ENCODE measurements around the gene MSH5. TPM values are rescaled to one million over a fixed set of nuclear protein-coding genes. Genes with fewer than 3 reads are reported as not detected.

Gene MSH5
- total and polyA plus RNA-seq, 9 of the 15 experiments (the other 6 are each of a cell fraction or from before 2014, with no cell fraction given): 12.5 to 104 (median 46.6) TPM

DNA sequence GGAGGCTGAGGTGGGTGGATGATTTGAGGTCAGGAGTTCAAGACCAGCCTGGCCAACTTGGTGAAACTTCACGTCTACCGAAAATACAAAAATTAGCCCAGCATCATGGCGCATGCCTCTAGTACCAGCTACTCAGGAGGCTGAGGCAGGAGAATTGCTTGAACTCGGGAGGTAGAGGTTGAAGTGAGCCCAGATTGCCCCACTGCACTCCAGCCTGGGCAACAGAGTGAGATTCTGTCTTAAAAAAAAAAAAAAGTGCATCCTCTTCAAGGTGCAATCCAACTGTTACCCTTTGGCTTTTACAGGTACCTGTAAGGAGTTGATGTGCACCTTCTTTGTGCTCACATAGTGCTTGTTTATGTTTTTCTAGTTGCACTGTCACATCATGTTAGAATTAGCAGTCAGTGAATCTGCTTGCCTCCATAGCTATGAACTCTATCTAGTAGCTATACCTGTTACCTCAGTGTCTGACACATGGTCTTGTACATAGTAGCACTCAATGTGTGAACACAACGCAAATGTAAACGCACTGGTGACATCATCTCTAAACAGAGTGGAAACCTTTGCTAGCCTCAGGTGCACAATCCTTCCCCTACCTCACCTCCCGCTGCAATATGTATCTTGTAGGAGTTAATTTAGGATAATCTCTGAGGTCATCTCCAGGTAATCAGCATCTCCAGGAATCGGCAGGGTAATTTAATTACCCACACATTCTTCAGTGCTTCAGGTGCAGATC, 9.7 kb downstream of the MSH5 start:
- Histone ChIP-seq H3K4me1 (replicated peaks in 1 of 2; ENCODE audit: control insufficient read depth in 2 of 2, insufficient read depth in 2 of 2, low read length in 2 of 2) (peaks cover 9 to 18% of the 10 kb centered on the region in 2 experiments), H4K20me1 (replicated peaks; ENCODE audit: control insufficient read depth, insufficient read depth, low read length) (no peaks in the 10 kb centered on the region), H3K27ac (ENCODE audit: extremely low read depth, low read depth, low read length) (peak overlapping the region; percentile 37; the same call in 1 of the 3 replicates), H3K9me1 (ENCODE audit: control insufficient read depth, insufficient read depth, low read length) (peaks cover 4% of the 10 kb centered on the region), H3K4me3 (no peak overlapping the region), H3K4me2 (ENCODE audit: insufficient read depth, low read length) (no peak overlapping the region), H3K9ac (ENCODE audit: insufficient read depth in 1 of 2, low read depth in 2 of 2, low read length in 2 of 2) (peak overlapping the region in 1 of 2 experiments; percentile 3; a peak in 2 of 4 replicates), H3K27me3 (ENCODE audit: control insufficient read depth in 2 of 2, insufficient read depth in 2 of 2, low read length in 2 of 2) (no peaks in the 10 kb centered on the region), H2AFZ (ENCODE audit: low read depth, low read length) (no peak overlapping the region), H3K79me2 (ENCODE audit: control insufficient read depth, insufficient read depth, low read length) (no peaks in the 10 kb centered on the region), H3K36me3 (ENCODE audit: control insufficient read depth, insufficient read depth, low read length) (peaks cover 43% of the 10 kb centered on the region), H3K9me3 (replicated peaks; ENCODE audit: control insufficient read depth, insufficient read depth, low read depth, low read length) (no peaks in the 10 kb centered on the region)
- CTCF ChIA-PET (ENCODE audit: low intra/inter-chr PET ratio): no interaction called here
- in situ Hi-C loops (cut with MboI) (no loop called here), intact Hi-C loops (cut with micrococcal nuclease) (no loop called here)
- TSS peak; percentile 12 for BruUV-seq (replicated peaks)
- peak; percentile 18 for ATAC-seq
- POLR2A ChIA-PET: interaction anchor here (0.6 to 7.7 kb wide), 9 partner anchors 10 to 81 kb away, joined by 3 to 108 read pairs (median 4); partner anchors contain the start of genes CLIC1, DDAH2, MSH5 and VARS1
- FAIRE-seq: peak; percentile 68
- 63% methylated on average over 8 of the region's 8 CpGs for WGBS (ENCODE audit: insufficient coverage, low coverage, missing lambda C conversion rate)
- DNase-seq (ENCODE audit: extremely low read depth in 1 of 4, low spot score in 3 of 4): no peak
- TF ChIP-seq JUND (IDR thresholded peaks at IDR 0.05; ENCODE audit: borderline replicate concordance, low read depth, low read length) (peak; percentile 51; the same call in 1 of the 2 replicates), JUND (tag; IDR thresholded peaks at IDR 0.05; ENCODE audit: borderline replicate concordance, low read depth, low read length) (peak; percentile 55; the same call in 1 of the 3 replicates), GATA2 (CRISPR knock-in tag; IDR thresholded peaks at IDR 0.05) (peak; percentile 31; the same call in 1 of the 2 replicates), TOE1 (IDR thresholded peaks at IDR 0.05; ENCODE audit: borderline replicate concordance) (no peak), TOE1 (CRISPR knock-in tag; IDR thresholded peaks at IDR 0.05; ENCODE audit: borderline replicate concordance, low read depth) (peak; percentile 76; the same call in 1 of the 2 replicates), NFIC (IDR thresholded peaks at IDR 0.05) (no peak), FOXK2 (conservative IDR thresholded peaks at IDR 0.05 in 1 of 2, IDR thresholded peaks at IDR 0.05 in 1 of 2; ENCODE audit: low read depth in 2 of 2) (0 out of 4 replicates have a peak, but pooled peaks of 1 of the 2 experiments have one; percentile 29), ATF7 (IDR thresholded peaks at IDR 0.05) (peak; percentile 69), MAZ (CRISPR knock-in tag; conservative IDR thresholded peaks at IDR 0.05 in 1 of 2, IDR thresholded peaks at IDR 0.05 in 1 of 2) (no peak), ZNF263 (CRISPR knock-in tag; IDR thresholded peaks at IDR 0.05; ENCODE audit: borderline replicate concordance) (0 out of 2 replicates have a peak, but pooled peaks have one; percentile 6), CBX2 (IDR thresholded peaks at IDR 0.05; ENCODE audit: insufficient read depth, low read length, poor library complexity, severe bottlenecking) (no peak)
- TF ChIP-seq, protein P1, sequence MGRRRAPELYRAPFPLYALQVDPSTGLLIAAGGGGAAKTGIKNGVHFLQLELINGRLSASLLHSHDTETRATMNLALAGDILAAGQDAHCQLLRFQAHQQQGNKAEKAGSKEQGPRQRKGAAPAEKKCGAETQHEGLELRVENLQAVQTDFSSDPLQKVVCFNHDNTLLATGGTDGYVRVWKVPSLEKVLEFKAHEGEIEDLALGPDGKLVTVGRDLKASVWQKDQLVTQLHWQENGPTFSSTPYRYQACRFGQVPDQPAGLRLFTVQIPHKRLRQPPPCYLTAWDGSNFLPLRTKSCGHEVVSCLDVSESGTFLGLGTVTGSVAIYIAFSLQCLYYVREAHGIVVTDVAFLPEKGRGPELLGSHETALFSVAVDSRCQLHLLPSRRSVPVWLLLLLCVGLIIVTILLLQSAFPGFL (CRISPR knock-in tag; IDR thresholded peaks at IDR 0.05): no peak
- TF ChIP-seq, protein P2, sequence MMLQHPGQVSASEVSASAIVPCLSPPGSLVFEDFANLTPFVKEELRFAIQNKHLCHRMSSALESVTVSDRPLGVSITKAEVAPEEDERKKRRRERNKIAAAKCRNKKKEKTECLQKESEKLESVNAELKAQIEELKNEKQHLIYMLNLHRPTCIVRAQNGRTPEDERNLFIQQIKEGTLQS (IDR thresholded peaks at IDR 0.05): peak; percentile 81
- TF ChIP-seq, protein P2 (CRISPR knock-in tag; conservative IDR thresholded peaks at IDR 0.05): no peak
- TF ChIP-seq, protein P3, sequence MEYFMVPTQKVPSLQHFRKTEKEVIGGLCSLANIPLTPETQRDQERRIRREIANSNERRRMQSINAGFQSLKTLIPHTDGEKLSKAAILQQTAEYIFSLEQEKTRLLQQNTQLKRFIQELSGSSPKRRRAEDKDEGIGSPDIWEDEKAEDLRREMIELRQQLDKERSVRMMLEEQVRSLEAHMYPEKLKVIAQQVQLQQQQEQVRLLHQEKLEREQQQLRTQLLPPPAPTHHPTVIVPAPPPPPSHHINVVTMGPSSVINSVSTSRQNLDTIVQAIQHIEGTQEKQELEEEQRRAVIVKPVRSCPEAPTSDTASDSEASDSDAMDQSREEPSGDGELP (CRISPR knock-in tag; IDR thresholded peaks at IDR 0.05; ENCODE audit: borderline replicate concordance): no peak
- TF ChIP-seq, protein P4, sequence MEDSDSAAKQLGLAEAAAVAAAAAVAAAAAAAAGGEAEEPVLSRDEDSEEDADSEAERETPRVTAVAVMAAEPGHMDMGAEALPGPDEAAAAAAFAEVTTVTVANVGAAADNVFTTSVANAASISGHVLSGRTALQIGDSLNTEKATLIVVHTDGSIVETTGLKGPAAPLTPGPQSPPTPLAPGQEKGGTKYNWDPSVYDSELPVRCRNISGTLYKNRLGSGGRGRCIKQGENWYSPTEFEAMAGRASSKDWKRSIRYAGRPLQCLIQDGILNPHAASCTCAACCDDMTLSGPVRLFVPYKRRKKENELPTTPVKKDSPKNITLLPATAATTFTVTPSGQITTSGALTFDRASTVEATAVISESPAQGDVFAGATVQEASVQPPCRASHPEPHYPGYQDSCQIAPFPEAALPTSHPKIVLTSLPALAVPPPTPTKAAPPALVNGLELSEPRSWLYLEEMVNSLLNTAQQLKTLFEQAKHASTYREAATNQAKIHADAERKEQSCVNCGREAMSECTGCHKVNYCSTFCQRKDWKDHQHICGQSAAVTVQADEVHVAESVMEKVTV (CRISPR knock-in tag; IDR thresholded peaks at IDR 0.05): no peak
